Common myeloid progenitor, CD34-positive (primary cell): ENCODE results near the gene TBC1D7.

Experiments used
- CTCF ChIA-PET: fragments of 350-600 bp; sonication (Branson Sonifier 250); formaldehyde crosslinking; loops from one replicate; lab custom pipeline; 2021; ENCODE audit warnings: antibody characterized with exemption; lab: Charles Lee
- POLR2A ChIA-PET: fragments of 350-600 bp; sonication (Branson Sonifier 250); formaldehyde crosslinking; loops from one replicate; lab custom pipeline; 2021; ENCODE audit warnings: antibody characterized with exemption; lab: Charles Lee
- DNase-seq, 3 donors: peaks; one replicate each; pipeline versions ENCODE4 v3.0.0 to v3.0.0-alpha.2; 2013
- H3K27ac ChIP-seq, 2 experiments: 1 replicate in 1 of 2; 2 replicates in 1 of 2; pipeline ENCODE4 v1.7.0; 2013; ENCODE audit warnings: inconsistent platforms in 2 of 2, low read length in 2 of 2, mild to moderate bottlenecking in 2 of 2, low read depth in 1 of 2, moderate library complexity in 1 of 2; ENCODE audit not compliant: severe bottlenecking in 2 of 2, insufficient read depth in 1 of 2, poor library complexity in 1 of 2
- H3K27me3 ChIP-seq, 5 experiments: replicated peaks in 2 of 5; 1 replicate in 3 of 5; 2 replicates in 2 of 5; pipeline versions ENCODE4 v1.6.1 to v1.7.0; 2013; ENCODE audit warnings: low read length in 4 of 5, mild to moderate bottlenecking in 2 of 5, moderate library complexity in 2 of 5, inconsistent platforms in 1 of 5; ENCODE audit not compliant: insufficient read depth in 5 of 5, control insufficient read depth in 4 of 5
- H3K36me3 ChIP-seq, 4 experiments: 1 replicate in 2 of 4; 2 replicates in 2 of 4; pipeline versions ENCODE4 v1.6.1 to v1.7.0; 2013; ENCODE audit warnings: low read length in 3 of 4, control low read depth in 1 of 4, mild to moderate bottlenecking in 1 of 4; ENCODE audit not compliant: control insufficient read depth in 4 of 4, insufficient read depth in 4 of 4
- H3K4me1 ChIP-seq, 4 experiments: 1 replicate in 3 of 4; 2 replicates in 1 of 4; pipeline versions ENCODE4 v1.6.1 to v1.7.1; 2013; ENCODE audit warnings: low read length in 3 of 4, mild to moderate bottlenecking in 3 of 4, control low read depth in 1 of 4, inconsistent platforms in 1 of 4, moderate library complexity in 1 of 4; ENCODE audit not compliant: control insufficient read depth in 4 of 4, insufficient read depth in 4 of 4; ENCODE audit errors: control extremely low read depth in 1 of 4
- H3K4me3 ChIP-seq, 7 experiments: 1 replicate in 4 of 7; 2 replicates in 3 of 7; pipeline versions ENCODE4 v1.5.1 to v1.7.0; 2013; ENCODE audit warnings: mild to moderate bottlenecking in 7 of 7, low read length in 6 of 7, moderate library complexity in 6 of 7, inconsistent platforms in 2 of 7, low read depth in 2 of 7, control low read depth in 1 of 7; ENCODE audit not compliant: insufficient read depth in 4 of 7, control insufficient read depth in 1 of 7; ENCODE audit errors: extremely low read depth in 1 of 7
- H3K9me3 ChIP-seq, 5 experiments: 1 replicate in 4 of 5; 2 replicates in 1 of 5; pipeline versions ENCODE4 v1.6.1 to v1.7.1; 2013; ENCODE audit warnings: low read length in 4 of 5, mild to moderate bottlenecking in 2 of 5, inconsistent platforms in 1 of 5, low read depth in 1 of 5, moderate library complexity in 1 of 5; ENCODE audit not compliant: control insufficient read depth in 4 of 5, insufficient read depth in 2 of 5; ENCODE audit errors: control extremely low read depth in 1 of 5
- WGBS: methylation state at CpG from one replicate; pipeline ENCODE4 v1.1.5; 2013; ENCODE audit not compliant: insufficient coverage; 5-methylcytosine and 5-hydroxymethylcytosine counted together

TBC1D7 gene

GRCh38 chr6:13365320-13365719, 37.0 kb upstream of the TBC1D7 start:
- POLR2A ChIA-PET = interaction anchor here (0.6 kb wide), 1 partner anchor 346 kb away, joined by 3 read pairs; no protein-coding TSS in a partner anchor
- Histone ChIP-seq H3K4me3 (no peak overlapping the region), H3K4me1 (peaks cover 7 to 22% (median 10%) of the 10 kb centered on the region in 4 experiments), H3K27me3 (no peaks in the 10 kb centered on the region), H3K27ac (no peak overlapping the region), H3K9me3 (no peaks in the 10 kb centered on the region), H3K36me3 (peaks cover 0 to 15% (median 6%) of the 10 kb centered on the region in 4 experiments)
- CTCF ChIA-PET = interaction anchor here (1.7 kb wide), 1 partner anchor 8 kb away, joined by 4 read pairs; no protein-coding TSS in a partner anchor
- no peak for DNase-seq
- WGBS = 99% methylated on average over 28 of the region's 39 CpGs

GRCh38 chr6:13364842-13365241, 36.5 kb upstream of the TBC1D7 start:
- Histone ChIP-seq H3K4me3 (no peak overlapping the region), H3K27ac (no peak overlapping the region), H3K36me3 (peaks cover 0 to 15% (median 6%) of the 10 kb centered on the region in 4 experiments), H3K4me1 (peaks cover 7 to 22% (median 11%) of the 10 kb centered on the region in 4 experiments), H3K9me3 (no peaks in the 10 kb centered on the region), H3K27me3 (no peaks in the 10 kb centered on the region)
- ChIA-PET POLR2A (interaction anchor here (0.6 kb wide), 1 partner anchor 346 kb away, joined by 3 read pairs; no protein-coding TSS in a partner anchor), CTCF (interaction anchor here (0.7 to 1.7 kb wide), 2 partner anchors 8 to 28 kb away, joined by 3 to 4 read pairs; no protein-coding TSS in a partner anchor)
- no peak for DNase-seq
- 97% methylated on average over 32 of the region's 34 CpGs for WGBS

DNA sequence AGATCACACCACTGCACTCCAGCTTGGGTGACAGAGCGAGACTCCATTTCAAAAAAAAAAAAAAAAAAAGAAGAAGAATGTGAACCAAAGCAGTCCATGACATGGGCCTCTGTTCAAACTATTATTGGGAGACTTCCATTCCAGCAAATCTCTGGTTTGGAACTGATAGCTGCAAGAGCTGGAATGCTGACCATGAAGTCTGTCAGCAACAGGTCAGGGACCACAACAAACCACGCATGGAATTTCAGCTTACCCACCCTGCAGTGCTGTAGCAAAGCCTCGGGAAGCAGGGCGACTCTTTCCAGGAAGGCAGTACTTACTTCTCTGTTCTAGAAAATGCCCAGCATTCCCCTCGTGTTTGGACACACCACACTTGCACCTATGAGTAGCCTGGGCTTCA, 34.1 kb upstream of the TBC1D7 start:
- CTCF ChIA-PET = interaction anchor here (0.8 to 1.1 kb wide), 3 partner anchors 12 to 213 kb away, joined by 3 to 4 read pairs (median 3); no protein-coding TSS in a partner anchor
- Histone ChIP-seq H3K27ac (no peak overlapping the region), H3K4me3 (no peak overlapping the region), H3K4me1 (peaks cover 7 to 22% (median 12%) of the 10 kb centered on the region in 4 experiments), H3K27me3 (no peaks in the 10 kb centered on the region), H3K9me3 (no peaks in the 10 kb centered on the region), H3K36me3 (peaks cover 0 to 15% (median 6%) of the 10 kb centered on the region in 4 experiments)
- POLR2A ChIA-PET = no interaction called here
- WGBS = 92% methylated on average over 4 of the region's 5 CpGs
- DNase-seq = no peak

GRCh38 chr6:13360671-13361540, 32.6 kb upstream of the TBC1D7 start:
- ChIA-PET CTCF (interaction anchor here (0.8 to 0.9 kb wide), 2 partner anchors 34 to 112 kb away, joined by 3 read pairs; no protein-coding TSS in a partner anchor), POLR2A (no interaction called here)
- DNase-seq = peak; percentile 40 to 84 (median 64)

GRCh38 chr6:13359287-13359686, 30.9 kb upstream of the TBC1D7 start:
- ChIA-PET POLR2A (no interaction called here), CTCF (interaction anchor here (1.0 to 1.7 kb wide), 2 partner anchors 20 to 21 kb away, joined by 3 to 5 read pairs; no protein-coding TSS in a partner anchor)
- DNase-seq = no peak
- no peaks in the 10 kb centered on the region for H3K27me3 ChIP-seq
- H3K4me1 ChIP-seq = peaks cover 22 to 46% (median 30%) of the 10 kb centered on the region in 4 experiments
- no peaks in the 10 kb centered on the region for H3K9me3 ChIP-seq
- no peak overlapping the region for H3K27ac ChIP-seq
- peaks cover 0 to 2% (median under 1%) of the 10 kb centered on the region in 4 experiments for H3K36me3 ChIP-seq
- 100% methylated on average over 2 of the region's 6 CpGs for WGBS
- H3K4me3 ChIP-seq = no peak overlapping the region

More at GRCh38 chr6:13360671-13361540, 32.6 kb upstream of the TBC1D7 start:
- Histone ChIP-seq H3K27ac (no peak overlapping the region), H3K4me1 (peaks cover 6 to 30% (median 18%) of the 10 kb centered on the region in 4 experiments), H3K27me3 (no peaks in the 10 kb centered on the region), H3K36me3 (peaks cover 0 to 15% (median 6%) of the 10 kb centered on the region in 4 experiments), H3K9me3 (no peaks in the 10 kb centered on the region), H3K4me3 (peak overlapping the region in 1 of 7 experiments; percentile 6)
- WGBS = 100% methylated on average over 3 of the region's 6 CpGs

DNA sequence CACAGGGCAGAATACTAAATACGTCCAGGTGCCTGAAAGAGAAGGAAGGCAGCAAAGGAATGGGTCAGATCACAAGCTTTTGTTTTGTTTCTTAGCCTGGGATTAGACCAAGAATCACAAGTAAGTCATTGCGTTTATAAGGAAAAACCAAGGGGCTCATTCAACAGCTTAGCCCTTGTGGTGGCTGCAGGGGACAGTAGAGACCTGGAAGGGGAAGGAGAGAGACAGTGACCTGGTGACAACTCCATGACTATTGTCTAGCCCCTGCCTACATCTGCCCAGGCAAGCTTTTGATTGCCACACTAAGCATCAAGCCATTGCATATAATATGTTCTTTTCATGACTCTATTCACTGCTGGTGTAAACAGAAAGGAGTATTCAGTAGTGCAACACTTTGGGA, 30.2 kb upstream of the TBC1D7 start:
- ChIA-PET POLR2A (no interaction called here), CTCF (interaction anchor here (0.8 to 1.7 kb wide), 5 partner anchors 19 to 149 kb away, joined by 3 to 5 read pairs (median 3); no protein-coding TSS in a partner anchor)

More for the DNA sequence above, 30.2 kb upstream of the TBC1D7 start:
- Histone ChIP-seq H3K4me1 (peaks cover 23 to 54% (median 38%) of the 10 kb centered on the region in 4 experiments), H3K27me3 (no peaks in the 10 kb centered on the region), H3K9me3 (no peaks in the 10 kb centered on the region), H3K4me3 (no peak overlapping the region), H3K27ac (no peak overlapping the region), H3K36me3 (peaks cover 0 to 2% (median 0%) of the 10 kb centered on the region in 4 experiments)
- WGBS = 86% methylated on average over 2 of the region's 2 CpGs
- no peak for DNase-seq
